Activated T-cell treated with anti-CD3 and anti-CD28 coated beads for 4 hours (primary cell): ENCODE measurements around the gene MED13L.
"Not testable (repeated sequence)": the region's sequence is repeated elsewhere in the genome, so short reads cannot be mapped to it uniquely, and the experiment has no call there.

Experiments used
- DNase-seq: peaks from one replicate; pipeline ENCODE4 v3.0.0-alpha.2; 2020

Gene MED13L

GRCh38 chr12:116246490-116247179 is 30.9 kb downstream of the MED13L start:
- DNase-seq = no peak

DNA sequence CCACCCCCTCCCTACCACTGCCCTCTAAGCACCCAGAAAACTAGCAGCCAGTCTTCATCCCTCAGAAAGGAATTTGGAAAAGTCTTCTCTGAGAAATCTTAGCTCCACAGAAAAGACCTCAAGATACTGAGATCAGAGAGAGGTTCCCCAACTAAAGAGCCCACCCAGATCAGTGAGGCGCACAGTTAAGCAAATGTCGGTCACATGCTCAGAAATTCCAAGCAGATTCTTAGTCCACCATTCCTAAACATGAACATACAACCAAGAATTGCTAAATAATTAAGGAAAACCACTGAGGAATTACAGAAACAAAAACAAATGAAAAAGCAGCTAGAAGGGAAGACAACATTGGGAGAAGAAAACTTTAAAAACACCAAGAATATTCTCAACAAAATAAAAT is 32.3 kb downstream of the MED13L start:
- no peak for DNase-seq

- no peak for DNase-seq
Measured at GRCh38 chr12:116244474-116245090, 32.9 kb downstream of the MED13L start.

- no peak for DNase-seq
Measured at GRCh38 chr12:116244001-116244400, 33.5 kb downstream of the MED13L start.

GRCh38 chr12:116242740-116243139 is 34.8 kb downstream of the MED13L start:
- DNase-seq = no peak

- DNase-seq = no peak
Measured at GRCh38 chr12:116241157-116241759, 36.2 kb downstream of the MED13L start.

GRCh38 chr12:116238570-116239119 is 38.8 kb downstream of the MED13L start:
- not testable (repeated sequence) for DNase-seq

DNA sequence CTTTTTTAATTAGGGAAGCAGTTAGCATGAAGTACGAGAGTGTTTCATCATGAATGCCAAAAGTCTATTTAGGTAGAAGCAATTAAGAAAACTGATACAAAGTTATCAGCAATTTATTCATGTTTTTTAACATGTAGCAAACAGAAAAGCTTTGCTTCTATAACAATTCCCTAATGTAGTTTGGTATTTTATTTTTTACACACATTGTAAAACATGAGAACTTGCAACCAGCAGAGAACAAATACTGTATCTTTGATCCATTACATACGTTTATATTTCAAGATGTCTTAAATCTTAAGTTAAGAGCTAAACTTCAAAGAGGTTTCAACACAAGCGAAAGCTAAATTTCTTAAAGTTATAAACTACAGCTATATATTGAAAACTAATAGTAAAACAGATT is 39.3 kb downstream of the MED13L start:
- no peak for DNase-seq

GRCh38 chr12:116236976-116237375 is 40.5 kb downstream of the MED13L start:
- no peak for DNase-seq

DNA sequence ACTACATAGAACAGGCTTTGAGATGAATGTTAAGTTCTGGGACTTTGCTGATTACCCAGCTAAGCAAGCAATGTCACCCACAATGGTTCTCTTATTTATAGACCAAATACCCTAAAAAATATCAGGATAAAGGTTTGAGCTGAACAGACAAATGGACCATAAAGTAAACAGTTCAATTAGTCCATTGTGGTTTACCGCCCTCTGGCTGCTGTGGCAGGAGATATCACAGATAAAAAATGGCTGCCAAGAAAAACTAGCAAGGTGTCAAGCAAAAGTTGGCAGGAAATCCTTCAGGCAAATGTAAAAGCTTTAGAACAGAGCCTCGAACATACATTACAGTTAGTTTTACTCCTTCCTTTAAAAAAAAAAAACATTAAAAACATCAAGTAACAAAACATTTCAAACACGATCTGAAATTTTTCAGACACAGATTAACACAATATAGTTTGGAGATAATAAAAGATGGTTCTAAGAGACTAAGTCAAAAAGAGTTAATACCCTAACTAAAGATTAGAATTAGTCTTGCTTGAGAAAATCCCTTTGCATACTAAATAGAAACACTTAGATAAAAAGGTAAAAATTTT is 41.3 kb downstream of the MED13L start:
- peak; percentile 23 for DNase-seq

DNA sequence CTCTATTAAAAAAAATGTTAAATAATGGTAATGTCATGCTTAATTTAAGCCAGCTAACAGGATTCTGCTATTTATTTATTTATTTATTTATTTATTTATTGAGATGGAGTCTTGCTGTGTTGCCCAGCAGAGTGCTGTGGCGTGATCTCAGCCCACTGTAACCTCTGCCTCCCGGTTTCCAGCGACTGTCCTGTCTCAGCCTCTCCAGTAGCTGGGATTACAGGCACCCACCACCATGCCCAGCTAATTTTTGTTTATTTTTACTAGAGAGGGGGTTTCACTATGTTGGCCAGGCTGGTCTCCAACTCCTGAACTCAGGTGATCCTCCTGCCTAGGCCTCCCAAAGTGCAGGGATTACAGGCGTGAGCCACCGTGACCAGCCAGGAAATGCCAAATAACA is 43.3 kb downstream of the MED13L start:
- not testable (repeated sequence) for DNase-seq

DNA sequence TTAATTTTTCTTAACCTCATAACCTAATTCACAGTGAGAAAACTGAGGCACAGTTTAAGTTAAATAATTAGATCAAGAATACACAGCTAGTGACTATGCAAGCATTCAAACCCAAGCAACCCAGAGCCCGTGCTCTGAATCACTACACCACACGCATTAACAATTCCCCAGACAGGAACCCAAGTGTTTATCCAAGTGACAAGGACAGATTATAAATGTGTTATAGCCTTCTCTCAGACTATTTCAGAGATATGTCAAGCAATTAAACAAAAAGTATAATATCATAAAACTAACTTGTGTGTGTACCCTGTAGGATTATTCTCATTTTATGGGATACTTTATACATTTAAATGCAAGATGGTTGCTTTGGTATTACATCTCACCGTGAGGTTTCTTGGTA is 43.8 kb downstream of the MED13L start:
- DNase-seq = no peak

DNA sequence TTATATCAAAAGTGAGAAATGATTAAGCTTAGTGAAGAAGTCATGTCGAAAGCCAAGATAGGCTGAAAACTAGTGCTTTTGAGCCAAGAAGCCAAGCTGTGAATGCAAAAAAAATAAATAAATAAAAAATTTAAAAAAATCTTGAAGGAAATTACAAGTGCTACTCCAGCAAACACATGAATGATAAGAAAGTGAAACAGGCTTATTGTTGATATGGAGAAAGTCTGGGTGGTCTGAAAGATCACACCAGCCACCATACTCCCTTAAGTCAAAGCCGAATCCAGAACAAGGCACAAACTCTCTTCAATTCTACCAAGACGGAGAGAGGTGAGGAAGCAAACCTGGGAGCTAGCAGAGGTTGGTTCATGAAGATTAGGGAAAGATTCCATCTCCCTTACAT is 49.7 kb downstream of the MED13L start:
- no peak for DNase-seq

DNA sequence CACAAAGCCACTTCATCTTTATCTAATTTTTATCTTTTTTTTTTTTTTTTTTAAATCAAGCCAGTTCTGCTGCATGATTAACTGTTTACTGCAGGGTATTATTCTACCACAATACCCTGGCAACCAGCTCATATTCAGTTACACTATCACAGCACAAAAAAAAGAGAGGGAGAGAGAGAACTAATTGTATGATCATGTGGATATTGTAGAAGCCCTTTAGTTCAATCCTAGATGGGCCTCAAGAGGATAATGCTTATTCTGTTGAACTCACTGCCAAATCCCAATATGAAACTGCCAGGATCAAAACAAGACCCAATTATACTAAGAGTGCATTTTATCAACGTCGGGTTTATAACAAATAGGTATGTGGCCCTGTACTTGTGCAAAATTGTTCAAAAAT is 51.5 kb downstream of the MED13L start:
- no peak for DNase-seq

DNA sequence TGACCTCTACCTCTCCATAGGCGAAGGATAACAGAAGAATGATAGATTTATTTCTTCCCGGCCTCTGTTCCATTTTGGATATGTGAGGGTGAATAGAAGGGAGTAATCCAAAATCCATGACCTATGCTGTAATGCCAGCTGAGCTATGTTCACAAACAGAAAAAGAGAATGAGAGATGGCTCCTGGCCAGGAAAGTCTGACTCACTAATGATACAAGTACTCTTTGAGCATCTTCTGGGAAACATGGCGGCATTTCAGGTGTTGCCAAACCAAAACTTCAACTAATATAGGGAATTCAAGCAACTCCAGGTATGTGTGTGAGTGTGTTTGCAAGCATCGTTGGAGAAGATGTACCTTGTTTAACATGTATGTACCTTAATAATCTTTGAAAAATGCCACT is 55.1 kb downstream of the MED13L start:
- DNase-seq = peak; percentile 52

- DNase-seq = no peak
Measured at GRCh38 chr12:116220756-116221155, 56.7 kb downstream of the MED13L start.

DNA sequence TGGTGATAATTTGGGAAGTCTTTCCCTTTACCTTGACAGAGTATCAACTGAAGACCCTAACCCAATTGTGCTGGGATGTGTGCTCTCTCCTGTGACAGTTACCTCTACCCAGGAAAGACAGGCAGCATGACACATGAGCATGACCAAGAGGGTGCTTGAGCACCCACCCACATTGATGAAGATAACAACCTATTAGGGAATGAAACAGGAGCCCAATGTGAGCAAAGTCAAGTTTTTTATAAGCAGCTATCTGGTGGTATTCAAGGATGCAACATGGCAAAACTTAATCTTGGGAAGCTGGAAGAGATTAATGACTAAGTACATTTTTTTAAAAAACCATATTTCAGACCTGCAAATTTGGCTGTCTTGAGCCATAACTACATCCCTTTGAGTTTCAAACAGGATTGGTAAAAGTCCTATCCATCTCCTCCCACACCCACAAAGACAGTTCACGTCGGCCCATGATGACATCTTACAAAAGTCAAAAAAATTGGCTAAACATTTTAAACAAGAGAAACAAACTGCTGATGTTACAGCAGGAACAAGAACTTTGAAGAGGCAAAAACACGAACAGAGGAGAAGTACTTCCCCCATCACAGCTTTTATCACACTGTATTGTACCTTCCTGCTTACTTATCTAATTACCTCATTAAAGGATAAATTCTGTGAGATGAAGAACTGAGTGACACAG is 60.3 kb downstream of the MED13L start:
- DNase-seq = no peak

DNA sequence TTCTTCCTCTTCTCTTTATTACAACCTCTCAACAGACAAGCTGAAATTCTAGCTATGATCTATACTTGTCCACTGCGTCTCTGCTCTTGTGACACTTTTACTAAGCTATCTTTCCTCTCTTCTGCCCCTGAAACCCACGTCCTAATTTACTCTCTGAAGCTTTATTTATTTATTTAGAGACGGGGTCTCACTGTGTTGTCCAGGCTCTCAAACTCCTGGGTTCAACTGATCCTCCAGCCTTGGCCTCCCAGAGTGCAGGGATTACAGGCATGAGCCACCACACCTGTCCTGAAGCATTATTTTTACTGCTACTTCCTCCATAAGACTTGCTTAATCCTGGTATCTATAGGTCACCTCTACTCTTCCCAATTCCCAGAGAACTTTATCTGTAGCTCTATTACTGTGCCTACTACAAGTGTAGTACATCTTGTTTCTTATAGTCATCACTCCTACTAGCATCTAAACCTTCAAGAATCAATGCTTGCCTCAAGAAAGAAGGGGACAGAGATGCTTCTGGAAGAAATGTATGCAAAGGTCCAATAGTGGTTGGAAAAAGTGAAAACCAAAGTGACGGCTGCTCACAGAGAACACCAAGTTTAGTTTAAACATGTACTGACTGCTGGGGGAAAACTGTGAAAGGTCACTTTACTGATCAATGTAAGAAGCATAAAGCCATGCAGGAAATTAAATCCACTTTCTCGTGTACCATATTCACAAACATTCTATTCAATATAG is 61.3 kb downstream of the MED13L start:
- DNase-seq = no peak

GRCh38 chr12:116215023-116215422 is 62.5 kb downstream of the MED13L start:
- no peak for DNase-seq

GRCh38 chr12:116213885-116214527 is 63.5 kb downstream of the MED13L start:
- DNase-seq = no peak

- DNase-seq = no peak
Measured at GRCh38 chr12:116213014-116213413, 64.5 kb downstream of the MED13L start.

- DNase-seq = no peak
Measured at GRCh38 chr12:116210762-116211161, 66.7 kb downstream of the MED13L start.
